Neuron (in vitro differentiated cells): ENCODE measurements around the gene PAK2.

Experiments used
- H2AFZ ChIP-seq: one replicate; pipeline ENCODE4 v1.6.1; 2013; ENCODE audit warnings: low read depth, mild to moderate bottlenecking, inconsistent platforms, low read length, moderate library complexity
- H3K27me3 ChIP-seq: one replicate; pipeline ENCODE4 v1.6.1; 2013; ENCODE audit warnings: low read length; ENCODE audit not compliant: insufficient read depth
- H3K36me3 ChIP-seq: one replicate; pipeline ENCODE4 v1.6.1; 2013; ENCODE audit warnings: low read length; ENCODE audit not compliant: insufficient read depth
- H3K4me1 ChIP-seq: one replicate; pipeline ENCODE4 v1.6.1; 2013; ENCODE audit warnings: low read length; ENCODE audit not compliant: insufficient read depth
- H3K4me3 ChIP-seq: 2 replicates; pipeline ENCODE4 v1.5.1; 2013; ENCODE audit warnings: mild to moderate bottlenecking, low read length, moderate library complexity
- H3K9me3 ChIP-seq: one replicate; pipeline ENCODE4 v1.6.1; 2013; ENCODE audit warnings: low read length

The PAK2 gene

GRCh38 chr3:196749125-196749524 lies 9.5 kb downstream of the PAK2 start:
- H3K9me3 ChIP-seq, result peaks cover 12% of the 10 kb centered on the region
- H3K4me1 ChIP-seq, result no peaks in the 10 kb centered on the region
- peaks cover 21% of the 10 kb centered on the region for H3K36me3 ChIP-seq
- H3K4me3 ChIP-seq, result no peak overlapping the region
- H2AFZ ChIP-seq, result no peak overlapping the region
- H3K27me3 ChIP-seq, result no peaks in the 10 kb centered on the region

GRCh38 chr3:196753201-196753600 lies 13.5 kb downstream of the PAK2 start:
- no peaks in the 10 kb centered on the region for H3K27me3 ChIP-seq
- no peaks in the 10 kb centered on the region for H3K4me1 ChIP-seq
- H3K36me3 ChIP-seq, result peaks cover 25% of the 10 kb centered on the region
- no peak overlapping the region for H2AFZ ChIP-seq
- peaks cover 20% of the 10 kb centered on the region for H3K9me3 ChIP-seq
- no peak overlapping the region for H3K4me3 ChIP-seq

DNA sequence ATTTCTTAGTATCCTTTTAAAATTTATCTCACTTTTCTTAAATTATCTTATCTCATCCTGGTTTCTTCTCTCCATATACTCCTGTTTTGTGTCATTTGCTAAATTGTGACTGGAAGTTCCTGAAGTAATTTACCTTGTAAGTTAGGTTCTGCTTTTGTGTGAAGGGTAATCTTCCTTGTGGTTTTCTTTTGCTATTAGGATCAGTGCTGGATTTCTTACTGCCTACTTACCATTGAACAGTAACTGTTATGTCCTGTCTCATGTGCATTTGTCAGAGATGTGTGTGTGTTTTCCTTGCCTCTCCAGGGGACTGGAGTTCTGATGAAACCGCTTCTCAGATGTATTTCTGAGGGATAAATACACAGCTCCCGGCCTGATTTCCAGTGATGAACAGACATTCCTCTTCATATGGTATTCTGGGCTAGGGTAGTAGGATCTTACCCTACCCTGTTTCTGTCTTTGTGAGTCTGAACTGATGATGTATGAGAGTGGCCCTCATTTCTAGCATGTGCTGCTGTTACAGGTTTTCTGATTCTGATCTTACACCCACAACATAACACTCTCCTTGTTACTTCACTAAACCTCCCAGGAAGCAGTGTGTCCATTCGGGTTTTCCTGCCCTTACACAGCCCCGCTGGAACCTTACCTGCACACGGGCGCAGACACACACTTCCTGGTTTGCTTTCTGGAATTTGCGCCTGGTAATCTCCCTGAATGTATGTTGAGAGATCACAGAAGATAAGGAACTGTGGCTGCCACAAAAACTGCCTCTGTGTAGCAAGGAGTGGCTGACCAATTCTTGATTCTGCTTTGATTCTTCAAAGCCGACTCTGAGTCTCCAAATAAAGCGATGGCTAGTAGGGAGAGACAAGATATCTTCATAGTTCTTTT lies 14.7 kb downstream of the PAK2 start:
- Histone ChIP-seq H3K9me3 (peaks cover 19% of the 10 kb centered on the region), H3K4me1 (no peaks in the 10 kb centered on the region), H2AFZ (no peak overlapping the region), H3K27me3 (no peaks in the 10 kb centered on the region), H3K36me3 (peaks cover 19% of the 10 kb centered on the region), H3K4me3 (no peak overlapping the region)

DNA sequence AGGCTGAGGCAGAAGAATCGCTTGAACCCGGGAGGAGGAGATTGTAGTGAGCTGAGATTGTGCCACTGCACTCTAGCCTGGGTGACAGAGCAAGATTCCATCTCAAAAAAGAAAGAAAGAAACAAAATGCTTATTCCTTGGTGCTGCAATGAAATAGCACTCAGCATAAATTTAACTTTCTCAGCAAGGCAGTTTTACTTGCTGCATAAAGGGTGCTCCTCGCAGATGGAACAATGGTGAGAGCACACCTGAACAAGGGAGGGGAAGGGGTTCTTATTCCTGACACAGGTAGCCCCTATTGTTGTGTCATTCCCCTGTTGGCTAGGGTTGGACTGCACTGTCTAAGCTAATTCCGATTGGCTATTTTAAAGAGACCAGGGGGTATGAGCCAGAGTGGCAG lies 17.1 kb downstream of the PAK2 start:
- H3K36me3 ChIP-seq, result peaks cover 12% of the 10 kb centered on the region
- no peak overlapping the region for H2AFZ ChIP-seq
- H3K27me3 ChIP-seq, result no peaks in the 10 kb centered on the region
- no peaks in the 10 kb centered on the region for H3K4me1 ChIP-seq
- H3K9me3 ChIP-seq, result peaks cover 17% of the 10 kb centered on the region
- no peak overlapping the region for H3K4me3 ChIP-seq

DNA sequence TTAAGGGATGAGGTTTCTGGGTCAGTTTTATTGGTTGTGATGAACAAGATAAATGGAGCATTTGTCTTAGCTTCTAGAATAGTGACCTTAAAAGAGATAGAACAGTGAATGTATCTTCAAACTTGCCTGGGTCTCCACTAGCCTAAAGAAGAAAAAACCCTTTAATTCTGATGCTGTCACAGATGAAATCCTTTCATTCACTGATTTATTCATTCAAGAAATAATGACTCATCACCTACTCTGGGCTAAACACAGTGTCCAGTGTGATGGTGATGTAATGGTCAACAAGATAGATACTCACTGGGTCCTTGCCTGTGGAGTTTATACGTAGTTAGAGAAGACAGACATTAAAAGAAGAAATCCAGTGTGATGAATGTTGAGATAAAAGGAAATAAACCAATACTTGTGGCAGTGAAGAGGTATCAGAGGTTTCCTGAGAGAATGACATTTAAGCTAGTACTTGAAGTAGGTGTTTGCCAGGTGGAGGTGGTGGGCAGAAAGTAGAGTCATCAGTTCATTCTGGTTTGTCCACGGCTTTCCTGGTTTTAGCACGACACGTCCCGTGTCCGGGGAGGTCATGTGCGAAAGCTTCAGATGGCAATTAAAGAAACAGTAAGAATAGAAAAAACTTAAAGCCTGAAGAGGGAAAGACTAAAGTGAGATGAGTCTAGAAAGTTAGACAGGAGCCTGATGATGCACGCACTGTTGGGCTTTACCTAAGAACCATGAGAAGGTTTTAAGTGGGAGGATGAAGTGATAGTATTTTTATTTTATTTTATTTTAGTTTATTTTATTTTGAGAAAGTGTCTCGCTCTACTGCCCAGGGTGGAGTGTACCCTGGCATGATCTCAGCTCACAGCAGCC lies 18.5 kb downstream of the PAK2 start:
- no peak overlapping the region for H3K4me3 ChIP-seq
- no peak overlapping the region for H2AFZ ChIP-seq
- H3K36me3 ChIP-seq, result peaks cover 13% of the 10 kb centered on the region
- H3K4me1 ChIP-seq, result no peaks in the 10 kb centered on the region
- H3K27me3 ChIP-seq, result no peaks in the 10 kb centered on the region
- peaks cover 20% of the 10 kb centered on the region for H3K9me3 ChIP-seq

DNA sequence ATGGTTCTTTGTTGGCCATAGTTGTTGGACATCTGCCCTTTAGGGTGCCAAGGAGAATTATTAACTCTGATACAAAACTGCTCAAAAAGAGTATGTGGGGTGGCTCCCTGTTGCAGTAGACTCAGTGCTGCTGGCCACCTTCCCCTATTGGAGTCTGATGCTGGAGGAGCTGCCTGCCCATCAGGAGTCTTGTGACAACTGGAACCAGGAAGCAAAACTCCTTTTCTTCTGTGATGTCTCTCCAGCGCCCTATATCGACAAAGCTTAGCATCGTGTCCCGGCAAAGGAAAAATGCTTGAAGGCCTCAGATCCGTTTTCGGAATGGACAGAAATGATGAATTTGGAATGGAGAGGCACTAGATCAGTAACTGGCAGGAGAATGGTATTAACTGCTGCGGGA lies 23.5 kb downstream of the PAK2 start:
- Histone ChIP-seq H3K36me3 (peaks cover 6% of the 10 kb centered on the region), H3K9me3 (peaks cover 6% of the 10 kb centered on the region), H3K4me1 (no peaks in the 10 kb centered on the region), H3K4me3 (no peak overlapping the region), H2AFZ (no peak overlapping the region), H3K27me3 (no peaks in the 10 kb centered on the region)

DNA sequence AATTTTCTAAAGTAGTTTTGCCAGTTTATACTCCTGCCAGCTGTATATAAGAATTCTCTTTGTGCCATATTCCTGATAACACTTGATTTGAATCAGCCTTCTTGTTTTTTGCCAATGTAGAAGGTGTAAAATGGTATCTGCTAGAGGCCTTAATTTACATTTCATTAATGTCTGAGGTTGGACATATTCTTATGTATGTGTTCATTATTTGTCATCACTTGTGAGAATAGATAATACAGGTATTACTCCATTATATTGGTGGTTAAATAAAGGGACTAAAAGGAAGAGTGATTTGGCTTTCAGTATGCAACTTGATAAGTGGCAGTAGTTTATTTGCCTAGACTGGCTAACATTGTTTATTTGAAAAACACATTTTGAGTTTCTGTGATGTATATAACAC lies 25.8 kb downstream of the PAK2 start:
- Histone ChIP-seq H3K9me3 (peaks cover 9% of the 10 kb centered on the region), H3K27me3 (no peaks in the 10 kb centered on the region), H3K4me1 (no peaks in the 10 kb centered on the region), H2AFZ (no peak overlapping the region), H3K4me3 (no peak overlapping the region), H3K36me3 (peaks cover 7% of the 10 kb centered on the region)

- no peaks in the 10 kb centered on the region for H3K27me3 ChIP-seq
- peaks cover 5% of the 10 kb centered on the region for H3K9me3 ChIP-seq
- no peak overlapping the region for H3K4me3 ChIP-seq
- no peak overlapping the region for H2AFZ ChIP-seq
- peaks cover 8% of the 10 kb centered on the region for H3K36me3 ChIP-seq
- H3K4me1 ChIP-seq, result no peaks in the 10 kb centered on the region
Measured at GRCh38 chr3:196771067-196771466, 31.4 kb downstream of the PAK2 start.

GRCh38 chr3:196772102-196772501 lies 32.4 kb downstream of the PAK2 start:
- no peak overlapping the region for H2AFZ ChIP-seq
- no peaks in the 10 kb centered on the region for H3K27me3 ChIP-seq
- H3K4me1 ChIP-seq, result no peaks in the 10 kb centered on the region
- no peak overlapping the region for H3K4me3 ChIP-seq
- peaks cover 8% of the 10 kb centered on the region for H3K36me3 ChIP-seq
- peaks cover 5% of the 10 kb centered on the region for H3K9me3 ChIP-seq

- Histone ChIP-seq H3K4me3 (no peak overlapping the region), H3K4me1 (no peaks in the 10 kb centered on the region), H3K27me3 (no peaks in the 10 kb centered on the region), H2AFZ (no peak overlapping the region), H3K9me3 (peaks cover 6% of the 10 kb centered on the region), H3K36me3 (peaks cover 10% of the 10 kb centered on the region)
Measured at GRCh38 chr3:196772897-196773296, 33.2 kb downstream of the PAK2 start.

DNA sequence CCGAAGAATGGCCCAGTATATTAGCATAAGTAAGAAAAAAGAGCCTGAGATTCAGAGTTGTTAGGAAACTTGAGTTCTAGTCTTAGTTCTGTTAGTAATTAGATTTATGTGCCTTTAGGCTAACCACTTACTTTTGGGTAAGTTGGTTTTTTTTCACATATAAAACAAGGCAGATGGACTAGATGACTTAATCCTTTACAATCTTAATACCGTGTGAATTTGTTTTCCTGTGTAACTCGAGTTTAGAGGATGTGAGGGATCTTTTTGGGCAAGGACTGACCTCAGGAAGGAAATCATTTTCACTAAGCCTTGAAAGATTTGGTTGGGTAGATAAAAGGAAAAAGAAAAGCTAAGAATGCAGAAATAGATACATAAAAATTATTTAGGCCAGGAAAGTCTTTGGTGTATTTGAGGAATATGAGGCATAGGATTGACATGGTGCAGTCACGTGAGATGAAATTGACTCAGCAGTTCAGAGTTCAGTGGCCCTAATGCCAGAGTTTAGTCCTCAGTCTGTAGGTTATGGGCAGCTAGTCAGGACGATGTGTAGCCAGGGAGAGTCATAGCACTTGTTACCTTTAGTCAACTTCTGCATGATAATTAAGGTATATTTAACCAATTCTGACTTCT lies 34.6 kb downstream of the PAK2 start:
- H3K4me3 ChIP-seq, result no peak overlapping the region
- no peaks in the 10 kb centered on the region for H3K27me3 ChIP-seq
- H3K36me3 ChIP-seq, result peaks cover 7% of the 10 kb centered on the region
- H3K4me1 ChIP-seq, result no peaks in the 10 kb centered on the region
- no peak overlapping the region for H2AFZ ChIP-seq
- peaks cover 6% of the 10 kb centered on the region for H3K9me3 ChIP-seq

GRCh38 chr3:196774848-196775422 lies 35.3 kb downstream of the PAK2 start:
- Histone ChIP-seq H3K4me1 (no peaks in the 10 kb centered on the region), H2AFZ (no peak overlapping the region), H3K27me3 (no peaks in the 10 kb centered on the region), H3K36me3 (peaks cover 7% of the 10 kb centered on the region), H3K9me3 (peaks cover 9% of the 10 kb centered on the region), H3K4me3 (no peak overlapping the region)

- Histone ChIP-seq H3K4me1 (no peaks in the 10 kb centered on the region), H3K4me3 (no peak overlapping the region), H3K27me3 (no peaks in the 10 kb centered on the region)
Measured at GRCh38 chr3:196775938-196776337, 36.3 kb downstream of the PAK2 start.

More at GRCh38 chr3:196775938-196776337, 36.3 kb downstream of the PAK2 start:
- Histone ChIP-seq H3K9me3 (peaks cover 11% of the 10 kb centered on the region), H2AFZ (no peak overlapping the region), H3K36me3 (peaks cover 7% of the 10 kb centered on the region)
